Breast epithelium (tissue), 4 donors: ENCODE measurements around the gene PLP2. TPM values are rescaled to one million over a fixed set of nuclear protein-coding genes. Genes with fewer than 3 reads are reported as not detected.

Experiments used
- DNase-seq, 2 donors: peaks; one replicate each; pipeline ENCODE4 v3.0.0-alpha.2; 2019; ENCODE audit warnings: low spot score in 2 of 2
- H3K27ac ChIP-seq, 2 donors: fragments of 200-600 bp; sonication (generic) in 1 of 2; one replicate each; pipeline ENCODE4 v1.5.1; 2016 to 2019; ENCODE audit warnings: mild to moderate bottlenecking in 1 of 2
- H3K27me3 ChIP-seq, 2 donors: fragments of 200-600 bp; sonication (generic) in 1 of 2; one replicate each; pipeline versions ENCODE4 v1.5.1 to v1.6.0; 2017 to 2019; ENCODE audit warnings: control low read depth in 1 of 2, mild to moderate bottlenecking in 1 of 2
- H3K36me3 ChIP-seq: fragments of 200-600 bp; one replicate; pipeline ENCODE4 v1.5.1; 2019
- H3K4me1 ChIP-seq, 2 donors: fragments of 200-600 bp; sonication (generic); one replicate each; pipeline ENCODE4 v1.5.1; 2016 to 2019; ENCODE audit warnings: control low read depth in 1 of 2
- H3K4me3 ChIP-seq, 3 donors: fragments of 200-600 bp; sonication (generic); 1 replicate in 2 of 3; 2 replicates in 1 of 3; pipeline ENCODE4 v1.5.1; 2016 to 2019; ENCODE audit warnings: mild to moderate bottlenecking in 3 of 3, moderate library complexity in 2 of 3
- H3K9me3 ChIP-seq, 2 donors: fragments of 200-600 bp; sonication (generic) in 1 of 2; one replicate each; pipeline ENCODE4 v1.5.1; 2016 to 2019; ENCODE audit warnings: control low read depth in 1 of 2
- POLR2A ChIP-seq: fragments of 450-650 bp; IDR thresholded peaks from one replicate; pipeline ENCODE4 v1.6.1; 2016; ENCODE audit warnings: antibody characterized with exemption, mild to moderate bottlenecking, moderate library complexity
- POLR2AphosphoS5 ChIP-seq, 3 donors: sonication (generic); formaldehyde crosslinking; IDR thresholded peaks; one replicate each; pipeline ENCODE4 v1.6.1; 2017; ENCODE audit warnings: antibody characterized with exemption in 3 of 3
- intact Hi-C: fragments of 100-400 bp; cut with DNase I; formaldehyde crosslinking; loops from one replicate; pipeline ENCODE4 v1.15.1; 2023; ENCODE audit warnings: low total_unique reads
- total RNA-seq, 3 donors: library from RNA; depleted of rRNA; stranded (reverse); fragments of >200 nt; gene quantifications; one replicate each; pipeline ENCODE4 v1.1.0, GENCODE V29; 2016
- TF ChIP-seq, protein P1 (sequence below), 3 donors: fragments of 450-650 bp; IDR thresholded peaks; one replicate each; pipeline ENCODE4 v1.5.1; 2016 to 2017; ENCODE audit warnings: antibody characterized with exemption in 3 of 3, mild to moderate bottlenecking in 3 of 3, moderate library complexity in 3 of 3

The PLP2 gene
- total RNA-seq, 3 donors from 2014 or later, result 23.4 to 27.9 (median 27.8) TPM

DNA sequence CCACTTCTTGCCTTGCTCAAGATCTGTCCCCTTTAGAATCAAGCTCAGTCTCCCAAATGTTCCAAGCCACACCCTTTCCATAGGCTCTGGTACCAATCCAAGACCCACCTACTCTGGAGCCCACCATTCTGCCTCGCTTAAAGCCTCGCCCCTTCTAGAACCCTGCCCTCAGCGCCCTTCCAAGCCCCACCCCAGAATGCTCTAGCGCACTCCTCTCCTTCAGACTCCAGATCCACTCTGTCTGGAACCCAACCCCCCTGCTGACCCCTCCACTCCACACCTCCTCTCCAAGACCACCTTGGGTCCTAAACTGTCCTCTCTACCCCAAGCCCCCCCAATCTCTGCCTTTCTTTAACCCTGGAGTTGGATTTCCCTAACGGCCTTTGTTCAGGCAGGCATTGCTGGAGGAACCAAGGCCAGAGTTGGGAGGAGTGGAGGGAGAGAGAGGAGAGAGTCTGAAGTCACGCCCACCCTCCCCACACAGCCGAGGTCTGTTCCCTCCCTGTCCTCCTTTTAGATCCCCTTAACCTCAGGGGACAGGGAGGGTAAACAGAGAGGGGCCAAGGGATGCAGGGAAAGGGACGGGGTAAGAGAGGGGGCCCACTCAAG, 16.9 kb downstream of the PLP2 start:
- H3K27ac ChIP-seq, result peak overlapping the region in 1 of 2 donors; percentile 12
- no peaks in the 10 kb centered on the region for H3K36me3 ChIP-seq
- H3K9me3 ChIP-seq, result no peaks in the 10 kb centered on the region
- peaks cover 0 to 5% of the 10 kb centered on the region in 2 donors for H3K27me3 ChIP-seq
- no peaks in the 10 kb centered on the region for H3K4me1 ChIP-seq
- no peak overlapping the region for H3K4me3 ChIP-seq
- intact Hi-C loops, result no loop called here
- DNase-seq, result no peak
- no peak for TF ChIP-seq POLR2A

DNA sequence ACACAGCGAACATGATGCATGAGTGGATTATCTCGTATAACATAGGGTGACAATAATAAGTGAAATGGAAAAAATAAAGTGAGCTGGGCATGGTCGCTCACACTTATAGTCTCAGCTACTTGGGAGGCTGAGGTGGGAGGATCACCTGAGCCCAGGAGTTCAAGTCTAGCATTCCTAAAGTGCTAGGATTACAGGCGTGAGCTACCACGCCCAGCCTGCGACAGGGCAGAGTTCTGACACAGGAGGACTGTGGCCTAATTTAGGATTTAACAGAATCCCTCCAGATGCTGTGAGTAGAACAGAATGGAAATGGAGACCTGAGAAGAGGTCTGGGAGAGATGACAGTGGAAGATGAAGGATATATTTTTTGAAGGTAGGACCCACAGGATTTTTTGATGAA, 17.9 kb downstream of the PLP2 start:
- intact Hi-C loops, result loop anchor here (2.0 kb wide), 1 partner anchor 81 kb away; no protein-coding TSS in a partner anchor
- H3K9me3 ChIP-seq, result no peaks in the 10 kb centered on the region
- H3K4me3 ChIP-seq, result peak overlapping the region in 1 of 3 donors; percentile 32
- DNase-seq, result no peak
- no peaks in the 10 kb centered on the region for H3K4me1 ChIP-seq
- H3K36me3 ChIP-seq, result no peaks in the 10 kb centered on the region
- H3K27ac ChIP-seq, result peak overlapping the region in 1 of 2 donors; percentile 91
- H3K27me3 ChIP-seq, result peaks cover 0 to 3% of the 10 kb centered on the region in 2 donors
- TF ChIP-seq, protein P1, sequence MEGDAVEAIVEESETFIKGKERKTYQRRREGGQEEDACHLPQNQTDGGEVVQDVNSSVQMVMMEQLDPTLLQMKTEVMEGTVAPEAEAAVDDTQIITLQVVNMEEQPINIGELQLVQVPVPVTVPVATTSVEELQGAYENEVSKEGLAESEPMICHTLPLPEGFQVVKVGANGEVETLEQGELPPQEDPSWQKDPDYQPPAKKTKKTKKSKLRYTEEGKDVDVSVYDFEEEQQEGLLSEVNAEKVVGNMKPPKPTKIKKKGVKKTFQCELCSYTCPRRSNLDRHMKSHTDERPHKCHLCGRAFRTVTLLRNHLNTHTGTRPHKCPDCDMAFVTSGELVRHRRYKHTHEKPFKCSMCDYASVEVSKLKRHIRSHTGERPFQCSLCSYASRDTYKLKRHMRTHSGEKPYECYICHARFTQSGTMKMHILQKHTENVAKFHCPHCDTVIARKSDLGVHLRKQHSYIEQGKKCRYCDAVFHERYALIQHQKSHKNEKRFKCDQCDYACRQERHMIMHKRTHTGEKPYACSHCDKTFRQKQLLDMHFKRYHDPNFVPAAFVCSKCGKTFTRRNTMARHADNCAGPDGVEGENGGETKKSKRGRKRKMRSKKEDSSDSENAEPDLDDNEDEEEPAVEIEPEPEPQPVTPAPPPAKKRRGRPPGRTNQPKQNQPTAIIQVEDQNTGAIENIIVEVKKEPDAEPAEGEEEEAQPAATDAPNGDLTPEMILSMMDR (IDR thresholded peaks at IDR 0.05), result no peak
- TF ChIP-seq POLR2AphosphoS5 (IDR thresholded peaks at IDR 0.05) (no peak), POLR2A (no peak)

DNA sequence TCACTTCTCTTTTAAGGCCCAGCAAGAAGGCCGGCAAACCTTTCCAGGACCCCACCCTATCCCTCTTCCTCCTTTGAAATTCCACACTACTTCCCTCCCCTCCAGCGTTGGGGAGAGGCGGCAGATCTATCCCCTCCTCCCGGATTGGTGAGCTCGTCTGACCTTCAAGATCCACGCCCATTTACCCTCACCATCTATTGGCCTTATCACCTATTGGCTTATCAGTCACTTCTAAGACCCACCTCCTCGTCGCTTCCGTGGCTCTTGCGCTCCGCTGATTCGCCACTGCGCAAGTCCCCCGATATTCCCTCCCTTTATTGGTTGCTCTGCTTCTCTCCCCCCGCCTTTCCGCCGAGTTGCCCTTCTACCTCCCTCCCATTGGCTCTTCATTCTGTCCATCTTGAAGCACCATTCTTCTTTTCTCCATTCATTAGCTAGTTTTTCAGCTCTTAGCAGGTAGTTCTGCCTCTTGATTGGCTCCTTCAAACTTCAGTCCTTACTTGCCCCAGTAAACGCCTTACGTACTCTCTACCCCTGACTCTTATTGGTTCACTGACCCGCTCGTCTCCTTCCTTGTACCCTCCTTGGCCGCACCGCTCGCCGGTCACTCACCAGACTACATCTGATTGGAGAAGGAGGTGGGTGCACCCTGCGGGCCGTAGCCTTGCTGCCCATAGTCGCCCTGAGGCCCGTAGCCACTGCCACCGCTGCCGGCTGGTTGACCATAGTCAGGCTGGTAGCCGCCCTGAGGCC, 19.3 kb downstream of the PLP2 start:
- H3K27ac ChIP-seq, result peak overlapping the region; percentile 77 to 91
- peak overlapping the region; percentile 55 to 69 (median 64) for H3K4me3 ChIP-seq
- peak; percentile 79 to 97 for DNase-seq
- H3K4me1 ChIP-seq, result no peaks in the 10 kb centered on the region
- peak; percentile 26 for TF ChIP-seq POLR2A
- peak; percentile 34 to 53 (median 43) for TF ChIP-seq POLR2AphosphoS5 (IDR thresholded peaks at IDR 0.05)
- TF ChIP-seq, protein P1 (IDR thresholded peaks at IDR 0.05), result no peak
- H3K9me3 ChIP-seq, result no peaks in the 10 kb centered on the region
- peaks cover 0 to 6% of the 10 kb centered on the region in 2 donors for H3K27me3 ChIP-seq
- H3K36me3 ChIP-seq, result no peaks in the 10 kb centered on the region
- intact Hi-C loops, result loop anchor here (2.0 kb wide), 1 partner anchor 80 kb away; no protein-coding TSS in a partner anchor

DNA sequence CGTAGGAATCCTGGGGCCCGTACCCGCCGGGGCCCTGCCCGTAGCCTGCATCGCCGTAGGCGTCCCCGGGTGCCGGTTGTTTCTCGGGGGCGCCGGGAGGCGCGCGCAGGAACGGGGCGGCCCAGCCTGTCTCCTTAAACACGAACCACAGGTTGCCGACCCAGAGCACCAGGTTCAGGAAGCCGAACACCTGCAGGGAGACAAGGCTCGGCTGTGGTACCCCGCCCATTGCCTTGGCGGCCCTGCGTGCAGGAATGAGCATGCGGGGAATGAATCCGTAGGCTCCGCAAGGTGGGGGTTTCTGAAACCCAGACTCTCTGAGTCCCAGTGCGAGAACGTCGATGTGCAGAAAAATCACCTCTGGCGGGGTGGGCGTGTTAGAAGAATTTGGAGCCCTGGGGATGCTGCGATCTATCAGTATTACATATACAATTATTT, 19.9 kb downstream of the PLP2 start:
- Histone ChIP-seq H3K36me3 (no peaks in the 10 kb centered on the region), H3K27ac (peak overlapping the region; percentile 60 to 85), H3K27me3 (peaks cover 0 to 8% of the 10 kb centered on the region in 2 donors), H3K4me1 (no peaks in the 10 kb centered on the region), H3K9me3 (no peaks in the 10 kb centered on the region), H3K4me3 (peak overlapping the region; percentile 55 to 69 (median 64))
- intact Hi-C loops, result loop anchor here (2.0 kb wide), 1 partner anchor 79 kb away; no protein-coding TSS in a partner anchor
- DNase-seq, result no peak
- TF ChIP-seq, protein P1 (IDR thresholded peaks at IDR 0.05), result no peak
- no peak for TF ChIP-seq POLR2A
- no peak for TF ChIP-seq POLR2AphosphoS5 (IDR thresholded peaks at IDR 0.05)

DNA sequence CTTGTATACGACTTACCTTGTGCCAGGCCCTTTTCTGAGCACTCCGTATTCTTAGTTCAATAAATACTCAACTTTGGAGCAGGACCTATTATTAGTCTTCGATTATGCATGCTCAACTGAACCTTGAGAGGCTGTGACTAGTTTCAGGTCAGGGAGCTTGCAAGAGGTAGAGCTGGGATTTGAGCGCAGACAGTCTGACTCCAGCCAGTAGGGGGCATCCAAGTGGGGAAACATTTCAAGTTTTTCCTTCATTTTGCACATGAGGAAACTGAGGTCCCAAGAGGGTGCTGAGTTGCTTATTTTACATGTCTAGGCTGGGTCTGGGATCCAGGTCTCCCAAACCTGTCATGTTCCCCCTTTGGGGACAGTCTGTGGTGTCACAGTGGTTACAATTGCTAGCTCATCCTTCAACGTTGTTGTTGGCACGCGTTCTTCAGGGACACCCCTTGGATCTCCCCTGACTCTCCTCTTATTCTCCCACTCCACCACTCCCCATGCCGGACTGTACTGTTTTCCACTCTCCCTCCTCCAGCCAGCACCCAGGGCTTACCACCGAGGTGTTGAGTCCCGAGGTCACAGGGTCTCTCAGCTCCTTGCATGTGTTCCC, 21.1 kb downstream of the PLP2 start:
- intact Hi-C loops, result no loop called here
- TF ChIP-seq POLR2A (no peak), POLR2AphosphoS5 (IDR thresholded peaks at IDR 0.05) (no peak)
- TF ChIP-seq, protein P1 (IDR thresholded peaks at IDR 0.05), result peak in 2 of 3 donors; percentile 26 to 29
- Histone ChIP-seq H3K27ac (no peak overlapping the region), H3K4me3 (no peak overlapping the region), H3K36me3 (no peaks in the 10 kb centered on the region), H3K4me1 (no peaks in the 10 kb centered on the region), H3K9me3 (no peaks in the 10 kb centered on the region), H3K27me3 (peaks cover 0 to 15% of the 10 kb centered on the region in 2 donors)
- DNase-seq, result no peak
